HG03457 (cell line): ENCODE results near the gene OTOP2.

ENCODE experiments used
- ATAC-seq: cut with Tn5 transposase; IDR thresholded peaks from one replicate; pipeline ENCODE4 v1.9.1; 2021; ENCODE audit warnings: moderate number of reproducible peaks; ENCODE audit not compliant: unreplicated experiment

Gene OTOP2

DNA sequence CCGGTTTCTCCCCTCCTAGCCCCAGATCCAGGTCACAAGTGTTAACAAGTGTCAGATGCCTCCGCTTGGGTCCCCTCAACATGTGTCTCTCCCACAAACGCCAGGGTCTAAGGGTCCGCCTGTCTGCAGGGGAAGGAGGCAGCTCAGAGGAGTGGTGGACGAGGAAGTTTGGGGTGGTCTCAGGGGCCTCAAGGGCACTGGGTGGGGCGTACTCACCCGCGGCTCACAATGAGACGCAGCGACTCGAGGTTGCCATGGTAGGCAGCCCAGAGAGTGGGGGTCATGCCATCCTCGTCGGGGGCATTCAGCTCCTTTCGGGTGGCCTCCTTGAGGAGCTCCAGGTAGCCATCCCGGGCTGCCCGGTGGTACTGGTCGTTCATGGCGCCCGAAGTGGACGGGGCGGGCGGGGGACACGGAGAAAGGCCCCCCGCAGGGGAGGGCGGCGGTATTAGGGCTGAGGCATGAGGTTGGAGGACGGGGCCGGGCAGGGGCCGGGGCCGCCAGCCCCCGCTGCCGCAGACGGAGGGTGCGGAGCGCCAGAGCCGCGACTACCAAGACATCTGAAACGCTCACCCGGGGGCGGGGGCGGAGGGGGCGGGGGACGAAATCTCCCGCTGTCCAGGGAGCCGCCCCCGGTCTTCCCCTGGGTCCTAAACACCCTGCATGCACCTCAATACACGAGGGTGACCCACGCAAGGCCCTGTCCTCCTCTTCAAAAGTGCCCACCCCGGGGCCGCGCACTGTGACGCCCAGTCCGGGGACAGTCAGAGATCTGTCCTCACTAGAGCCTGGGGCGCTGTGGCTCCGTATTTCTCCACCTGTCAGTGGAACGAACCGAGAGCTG lies 1.2 kb upstream of the OTOP2 start, which contains the start of gene USH1G:
USH1G (minus strand) TSS at position 562 of the 844 bp plus-strand sequence; CDS start at position 380, 182 bp downstream.
- ATAC-seq, result no peak

DNA sequence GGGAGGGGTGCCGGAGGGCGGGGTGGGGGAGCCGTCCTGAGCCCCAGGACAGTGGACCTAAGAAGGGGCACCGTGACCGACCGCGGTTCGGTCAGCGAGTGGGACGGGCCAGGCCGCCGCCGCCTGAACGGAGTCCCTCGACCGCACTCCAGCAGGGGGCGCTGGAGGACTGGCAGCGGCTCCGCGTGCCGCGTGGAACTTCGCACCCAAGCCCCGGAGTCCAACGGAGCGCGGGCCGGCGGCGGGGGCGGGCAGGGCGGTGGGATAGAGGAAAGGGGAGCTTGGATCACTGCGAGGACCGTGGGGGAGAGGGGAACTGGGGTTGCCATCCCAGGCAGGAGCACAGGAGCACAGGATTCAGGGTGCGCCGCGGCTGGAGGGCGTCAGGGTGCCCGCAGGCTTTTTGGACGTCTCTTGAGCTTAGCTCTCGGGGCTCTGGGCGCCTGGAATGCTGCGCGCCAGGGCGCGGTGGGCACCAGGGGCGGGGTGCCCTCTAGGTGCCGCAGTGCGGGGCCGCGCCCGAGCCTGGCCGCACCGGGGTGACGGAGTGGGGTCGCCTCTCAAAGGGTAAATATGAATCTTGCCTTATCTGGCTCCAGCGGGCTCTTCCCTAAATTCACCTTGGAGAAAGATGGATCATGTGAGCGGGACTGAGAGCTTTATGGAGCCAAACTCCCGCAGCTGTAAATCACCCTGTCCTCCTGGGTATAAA lies 379 bp upstream of the OTOP2 start:
- ATAC-seq, result no peak

DNA sequence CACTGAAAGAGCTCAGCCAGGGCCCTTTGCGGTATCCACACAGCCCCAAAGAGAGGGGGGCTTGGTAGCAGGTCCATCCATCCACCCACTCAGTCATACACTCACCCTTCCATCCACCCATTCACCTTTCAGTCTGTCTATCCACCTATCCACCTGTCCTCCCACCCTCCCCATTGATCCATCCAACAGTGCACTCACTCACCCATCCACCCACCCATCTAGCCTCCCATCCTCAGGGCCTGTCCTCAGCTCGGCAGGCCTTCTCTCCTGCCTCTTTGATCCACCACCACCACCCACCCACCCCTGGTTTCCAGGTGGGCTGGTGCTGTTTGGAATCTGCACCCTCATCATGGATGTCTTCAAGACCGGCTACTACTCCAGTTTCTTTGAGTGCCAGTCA lies 1.2 kb downstream of the OTOP2 start:
- ATAC-seq, result no peak

GRCh38 chr17:74928786-74929185 lies 4.7 kb downstream of the OTOP2 start:
- ATAC-seq, result no peak

DNA sequence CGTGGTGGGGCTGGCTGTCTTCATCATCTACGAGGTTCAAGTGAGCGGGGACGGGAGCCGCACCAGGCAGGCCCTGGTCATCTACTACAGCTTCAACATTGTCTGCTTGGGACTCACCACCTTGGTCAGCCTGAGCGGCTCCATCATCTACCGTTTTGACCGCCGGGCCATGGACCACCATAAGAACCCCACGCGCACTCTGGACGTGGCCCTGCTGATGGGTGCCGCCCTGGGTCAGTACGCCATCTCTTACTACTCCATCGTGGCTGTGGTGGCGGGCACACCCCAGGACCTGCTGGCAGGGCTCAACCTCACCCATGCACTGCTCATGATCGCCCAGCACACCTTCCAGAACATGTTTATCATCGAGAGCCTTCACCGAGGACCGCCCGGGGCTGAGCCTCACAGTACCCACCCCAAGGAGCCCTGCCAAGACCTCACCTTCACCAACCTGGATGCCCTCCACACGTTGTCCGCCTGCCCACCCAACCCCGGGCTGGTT lies 6.5 kb downstream of the OTOP2 start:
- ATAC-seq, result no peak

DNA sequence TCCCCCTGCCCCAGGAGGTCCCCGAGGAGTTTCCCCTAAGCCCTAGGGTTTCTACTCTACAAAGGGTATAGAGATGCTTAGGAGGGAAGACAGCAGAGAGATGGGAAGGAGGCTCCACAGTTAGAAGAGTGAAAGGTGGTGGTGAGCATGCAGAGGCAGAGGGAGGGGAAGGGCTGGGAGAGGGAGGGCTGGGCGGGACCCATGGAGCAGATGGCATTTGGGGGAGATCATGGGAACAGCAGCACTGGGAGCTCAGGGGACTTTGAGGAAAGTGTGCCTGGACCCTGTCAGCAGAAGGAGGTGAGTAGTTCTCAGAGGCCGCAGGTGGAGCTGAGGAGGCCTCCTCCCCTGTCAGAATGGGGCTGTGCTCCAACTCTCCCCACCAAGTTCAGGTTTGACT lies 11.0 kb downstream of the OTOP2 start:
- ATAC-seq, result no peak

DNA sequence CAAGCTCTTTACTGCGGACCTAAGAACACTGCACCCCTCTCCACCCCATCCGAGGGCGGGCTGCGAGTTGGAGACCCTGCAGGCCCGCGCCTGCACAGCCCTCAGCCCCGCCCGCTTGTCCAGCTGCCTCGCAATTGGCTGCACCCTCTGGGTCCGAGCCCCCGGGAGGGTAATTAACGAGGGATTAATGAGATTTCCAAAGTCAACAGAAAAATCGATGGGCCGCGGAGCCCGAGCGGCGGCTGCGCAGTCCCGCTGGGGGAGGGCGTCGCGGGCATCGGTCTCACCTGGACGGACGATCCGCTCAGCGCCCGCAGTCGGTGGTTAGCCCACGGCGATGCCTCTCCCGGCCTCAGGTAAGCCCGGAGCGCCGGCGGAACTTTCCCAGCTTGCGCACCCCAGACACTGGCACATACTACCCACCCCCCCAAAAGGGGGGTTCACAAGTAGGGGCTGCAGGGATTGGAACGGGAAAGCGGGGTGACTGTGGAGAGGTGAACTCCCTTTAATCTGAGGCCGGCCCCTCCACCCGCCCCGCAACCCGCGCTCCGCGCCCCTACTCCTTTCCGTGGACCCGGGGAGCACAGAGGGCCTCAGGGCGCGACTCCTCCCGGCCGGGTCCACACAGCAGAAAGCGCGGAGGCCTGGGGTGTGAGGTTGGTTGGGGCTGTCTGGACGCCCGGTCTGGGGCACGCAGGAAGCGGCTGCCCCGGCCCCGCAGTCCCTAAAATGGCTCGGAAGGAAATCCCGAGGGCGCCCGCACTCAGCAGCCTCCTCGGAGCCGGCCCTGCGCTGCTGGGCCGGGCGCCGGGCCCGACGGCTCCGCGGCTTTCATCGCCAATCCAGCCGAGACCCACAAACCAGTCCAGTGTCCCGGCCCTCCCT lies 11.8 kb downstream of the OTOP2 start, which contains the start of gene OTOP3:
OTOP3 (plus strand) TSS at position 314 of the 885 bp plus-strand sequence; CDS start at position 338, 24 bp downstream.
- no peak for ATAC-seq

GRCh38 chr17:74936470-74936799 lies 12.4 kb downstream of the OTOP2 start:
- ATAC-seq, result no peak

- no peak for ATAC-seq
Measured at GRCh38 chr17:74937064-74938051, 13.3 kb downstream of the OTOP2 start.

DNA sequence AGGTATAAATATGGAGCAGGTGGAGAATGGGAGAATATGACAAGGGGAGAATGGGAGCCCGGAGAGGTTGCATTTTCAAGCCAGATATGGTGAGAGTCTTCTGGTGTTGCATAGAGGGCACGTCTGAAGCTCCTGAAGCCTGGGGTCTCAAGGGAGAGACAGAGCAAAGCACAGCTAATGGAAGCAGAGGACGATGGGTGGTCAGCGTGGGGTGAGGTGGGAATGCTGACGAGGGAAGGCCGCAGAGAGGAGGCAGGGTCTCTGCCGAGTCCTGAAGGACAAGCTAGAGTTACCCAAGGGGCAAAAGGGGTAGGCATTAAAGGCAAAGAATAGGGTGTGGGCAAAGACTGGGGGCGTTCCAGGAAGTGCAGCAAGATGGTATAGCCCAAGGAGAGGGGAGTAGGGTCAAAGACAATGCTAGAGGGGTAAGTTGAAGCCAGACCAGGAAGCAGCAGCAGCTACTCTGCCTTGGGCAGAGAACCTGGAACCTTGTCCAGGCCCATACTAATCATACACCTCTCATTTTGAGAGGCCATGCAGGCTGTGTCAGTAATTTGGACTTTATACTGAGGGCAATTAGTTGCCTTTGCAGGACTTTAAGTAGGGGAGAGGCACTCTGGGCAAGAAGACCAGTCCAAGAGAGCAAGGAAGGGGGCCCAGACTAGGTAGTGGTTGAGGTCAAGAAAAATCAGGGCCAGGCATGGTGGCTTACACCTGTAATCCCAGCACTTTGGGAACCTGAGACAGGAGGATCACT lies 14.3 kb downstream of the OTOP2 start:
- no peak for ATAC-seq

- ATAC-seq, result no peak
Measured at GRCh38 chr17:74939534-74939933, 15.5 kb downstream of the OTOP2 start.

GRCh38 chr17:74941128-74941725 lies 17.2 kb downstream of the OTOP2 start:
- no peak for ATAC-seq

DNA sequence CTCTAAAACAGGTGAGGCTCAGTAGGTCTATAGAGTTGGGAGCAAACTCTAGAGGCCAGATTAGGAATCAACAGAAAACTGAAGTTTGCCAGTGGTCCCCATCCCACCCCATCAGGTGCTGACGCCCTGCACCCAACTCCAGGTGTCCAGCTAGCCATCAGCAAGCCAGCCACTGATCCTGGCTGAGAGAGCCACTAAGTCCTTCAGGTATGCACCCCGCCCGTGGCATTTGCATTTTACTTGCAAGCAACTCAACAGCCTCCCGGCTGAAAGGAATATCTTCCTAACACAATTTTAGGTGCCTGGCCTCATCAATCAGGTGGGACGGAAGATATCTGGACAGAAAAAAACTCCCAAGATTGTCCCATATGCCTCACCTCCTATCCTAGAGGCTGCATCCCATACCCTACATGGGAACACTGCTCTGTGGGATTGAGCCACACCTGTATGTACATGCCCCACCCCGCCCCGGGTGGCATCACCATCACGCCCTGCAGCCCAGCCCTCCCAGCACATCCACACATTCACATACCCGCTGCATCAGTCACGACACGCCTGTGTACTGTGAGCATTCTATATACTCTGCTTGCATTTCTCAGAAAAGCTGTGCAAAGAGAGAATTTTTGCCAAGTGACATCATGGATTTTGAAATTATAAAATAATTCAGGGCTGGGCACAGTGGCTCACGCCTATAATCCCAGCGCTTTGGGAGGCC lies 19.9 kb downstream of the OTOP2 start:
- no peak for ATAC-seq

GRCh38 chr17:74945543-74945942 lies 21.5 kb downstream of the OTOP2 start:
- ATAC-seq, result no peak

- no peak for ATAC-seq
Measured at GRCh38 chr17:74946641-74947040, 22.6 kb downstream of the OTOP2 start.

- ATAC-seq, result no peak
Measured at GRCh38 chr17:74947041-74947754, 23.1 kb downstream of the OTOP2 start.

GRCh38 chr17:74949455-74950115 lies 25.5 kb downstream of the OTOP2 start:
- no peak for ATAC-seq
